DND-41 (cell line): ENCODE data around the gene RAD51B.

Experiments
- ATAC-seq: fragments of 200-7000 bp; cut with Tn5 transposase; 3 replicates; pipeline ENCODE4 v1.9.1; 2021; ENCODE audit warnings: low read depth; ENCODE audit not compliant: insufficient read depth
- DNase-seq: peaks from one replicate; pipeline ENCODE4 v3.0.0-alpha.2; 2020
- H2AFZ ChIP-seq: 2 replicates; pipeline ENCODE4 v1.6.0; 2012; ENCODE audit warnings: low read depth, low read length
- H3K27ac ChIP-seq: 2 replicates; pipeline ENCODE4 v1.5.1; 2012; ENCODE audit warnings: low read length, inconsistent platforms
- H3K27me3 ChIP-seq: fragments of 200-600 bp; sonication (generic); 2 replicates; pipeline ENCODE4 v1.6.0; 2012; ENCODE audit warnings: low read length, mild to moderate bottlenecking, inconsistent platforms; ENCODE audit not compliant: insufficient read depth, poor library complexity
- H3K36me3 ChIP-seq: 2 replicates; pipeline ENCODE4 v1.5.1; 2012; ENCODE audit warnings: low read length, inconsistent platforms; ENCODE audit not compliant: insufficient read depth
- H3K4me1 ChIP-seq: 2 replicates; pipeline ENCODE4 v1.5.1; 2012; ENCODE audit warnings: mild to moderate bottlenecking, low read length; ENCODE audit not compliant: insufficient read depth
- H3K4me2 ChIP-seq: 2 replicates; pipeline ENCODE4 v1.6.0; 2012; ENCODE audit warnings: mild to moderate bottlenecking, moderate library complexity, low read length, inconsistent platforms; ENCODE audit not compliant: insufficient read depth
- H3K4me3 ChIP-seq, 2 experiments: fragments of 200-600 bp in 1 of 2; shearing (Covaris generic) in 1 of 2; 2 replicates each; pipeline ENCODE4 v1.5.1; 2012 to 2016; ENCODE audit warnings: inconsistent platforms in 2 of 2, low read length in 2 of 2, mild to moderate bottlenecking in 2 of 2, low read depth in 1 of 2, moderate library complexity in 1 of 2
- H3K79me2 ChIP-seq: 2 replicates; pipeline ENCODE4 v1.6.0; 2012; ENCODE audit warnings: low read length, inconsistent platforms; ENCODE audit not compliant: insufficient read depth
- H3K9ac ChIP-seq: 2 replicates; pipeline ENCODE4 v1.6.0; 2012; ENCODE audit warnings: low read depth, mild to moderate bottlenecking, inconsistent platforms, low read length, moderate library complexity
- H3K9me3 ChIP-seq: 2 replicates; pipeline ENCODE4 v1.5.1; 2012; ENCODE audit warnings: low read length, moderate library complexity, mild to moderate bottlenecking, inconsistent platforms; ENCODE audit not compliant: insufficient read depth, severe bottlenecking
- H4K20me1 ChIP-seq: 2 replicates; pipeline ENCODE4 v1.6.0; 2012; ENCODE audit warnings: low read length; ENCODE audit not compliant: insufficient read depth
- EZH2 ChIP-seq: IDR thresholded peaks from 3 replicates; pipeline ENCODE4 v1.6.1; 2012; ENCODE audit warnings: borderline replicate concordance, low read depth, mild to moderate bottlenecking, moderate library complexity, low read length, inconsistent platforms; ENCODE audit not compliant: severe bottlenecking
- TF ChIP-seq, protein P1 (sequence below): IDR thresholded peaks from 2 replicates; pipeline ENCODE4 v1.5.1; 2012; ENCODE audit warnings: borderline replicate concordance, low read length, moderate library complexity, mild to moderate bottlenecking; ENCODE audit not compliant: poor library complexity, severe bottlenecking; ENCODE audit errors: extremely low read depth

RAD51B gene

DNA sequence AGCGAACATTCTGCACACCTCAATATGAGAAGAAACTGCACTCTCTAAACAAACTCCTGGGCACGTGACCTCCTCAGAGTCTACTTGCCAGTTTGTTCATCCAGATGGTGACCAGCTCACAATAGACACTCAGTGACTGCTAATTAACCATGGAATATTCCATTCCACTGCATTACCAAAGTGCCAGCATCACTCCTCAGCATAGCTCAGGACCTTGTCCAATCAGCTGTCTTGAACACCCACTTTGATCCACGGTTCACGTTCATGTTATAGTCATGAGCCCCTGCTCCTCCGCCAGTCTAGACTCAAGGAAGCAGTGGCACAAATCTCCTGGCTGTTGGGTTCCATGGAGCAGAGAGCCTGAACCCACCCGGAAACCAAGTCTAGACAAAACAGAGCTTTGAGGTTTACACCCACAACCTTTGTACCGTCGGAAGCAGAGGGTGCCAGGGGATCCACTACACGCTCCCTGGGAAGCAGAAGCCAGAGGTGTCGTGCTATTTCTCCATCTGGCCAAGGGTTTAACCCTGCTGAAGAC lies 688.0 kb downstream of the RAD51B start:
- Histone ChIP-seq H3K4me3 (no peak overlapping the region), H2AFZ (no peak overlapping the region), H3K4me2 (no peak overlapping the region), H3K27ac (no peak overlapping the region), H3K27me3 (no peaks in the 10 kb centered on the region), H4K20me1 (no peaks in the 10 kb centered on the region), H3K79me2 (no peaks in the 10 kb centered on the region), H3K36me3 (no peaks in the 10 kb centered on the region), H3K4me1 (peaks cover 16% of the 10 kb centered on the region), H3K9me3 (no peaks in the 10 kb centered on the region), H3K9ac (no peak overlapping the region)
- no peak for ATAC-seq
- TF ChIP-seq, protein P1, sequence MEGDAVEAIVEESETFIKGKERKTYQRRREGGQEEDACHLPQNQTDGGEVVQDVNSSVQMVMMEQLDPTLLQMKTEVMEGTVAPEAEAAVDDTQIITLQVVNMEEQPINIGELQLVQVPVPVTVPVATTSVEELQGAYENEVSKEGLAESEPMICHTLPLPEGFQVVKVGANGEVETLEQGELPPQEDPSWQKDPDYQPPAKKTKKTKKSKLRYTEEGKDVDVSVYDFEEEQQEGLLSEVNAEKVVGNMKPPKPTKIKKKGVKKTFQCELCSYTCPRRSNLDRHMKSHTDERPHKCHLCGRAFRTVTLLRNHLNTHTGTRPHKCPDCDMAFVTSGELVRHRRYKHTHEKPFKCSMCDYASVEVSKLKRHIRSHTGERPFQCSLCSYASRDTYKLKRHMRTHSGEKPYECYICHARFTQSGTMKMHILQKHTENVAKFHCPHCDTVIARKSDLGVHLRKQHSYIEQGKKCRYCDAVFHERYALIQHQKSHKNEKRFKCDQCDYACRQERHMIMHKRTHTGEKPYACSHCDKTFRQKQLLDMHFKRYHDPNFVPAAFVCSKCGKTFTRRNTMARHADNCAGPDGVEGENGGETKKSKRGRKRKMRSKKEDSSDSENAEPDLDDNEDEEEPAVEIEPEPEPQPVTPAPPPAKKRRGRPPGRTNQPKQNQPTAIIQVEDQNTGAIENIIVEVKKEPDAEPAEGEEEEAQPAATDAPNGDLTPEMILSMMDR: no peak
- TF ChIP-seq EZH2: no peak
- no peak for DNase-seq

DNA sequence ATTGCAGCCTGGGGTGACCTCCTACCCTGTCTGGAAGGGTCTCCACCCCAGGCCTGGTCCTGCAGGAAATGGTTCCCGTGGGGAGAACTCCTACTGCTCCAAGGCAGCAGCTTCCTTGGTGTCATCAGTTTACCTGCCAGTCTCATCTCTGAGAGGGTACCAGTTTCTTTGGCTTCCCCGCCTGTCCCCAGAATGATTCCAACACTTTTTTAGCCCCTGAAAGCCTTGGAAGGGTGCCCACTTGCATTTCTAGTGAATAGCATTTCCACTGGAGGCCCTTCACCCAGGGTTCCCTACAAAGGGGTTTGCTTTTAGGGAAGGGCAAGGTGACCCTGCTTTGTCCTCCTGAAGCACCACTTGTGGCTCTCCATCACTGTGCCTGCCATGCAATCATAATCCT lies 689.0 kb downstream of the RAD51B start:
- no peaks in the 10 kb centered on the region for H3K36me3 ChIP-seq
- no peak for ATAC-seq
- no peak overlapping the region for H3K9ac ChIP-seq
- H3K27me3 ChIP-seq: no peaks in the 10 kb centered on the region
- H3K4me3 ChIP-seq: no peak overlapping the region
- TF ChIP-seq, protein P1: no peak
- no peak for TF ChIP-seq EZH2
- no peak overlapping the region for H3K27ac ChIP-seq
- H3K4me1 ChIP-seq: peaks cover 16% of the 10 kb centered on the region
- no peak overlapping the region for H2AFZ ChIP-seq
- no peaks in the 10 kb centered on the region for H3K79me2 ChIP-seq
- DNase-seq: no peak
- no peaks in the 10 kb centered on the region for H4K20me1 ChIP-seq
- no peak overlapping the region for H3K4me2 ChIP-seq
- no peaks in the 10 kb centered on the region for H3K9me3 ChIP-seq

DNA sequence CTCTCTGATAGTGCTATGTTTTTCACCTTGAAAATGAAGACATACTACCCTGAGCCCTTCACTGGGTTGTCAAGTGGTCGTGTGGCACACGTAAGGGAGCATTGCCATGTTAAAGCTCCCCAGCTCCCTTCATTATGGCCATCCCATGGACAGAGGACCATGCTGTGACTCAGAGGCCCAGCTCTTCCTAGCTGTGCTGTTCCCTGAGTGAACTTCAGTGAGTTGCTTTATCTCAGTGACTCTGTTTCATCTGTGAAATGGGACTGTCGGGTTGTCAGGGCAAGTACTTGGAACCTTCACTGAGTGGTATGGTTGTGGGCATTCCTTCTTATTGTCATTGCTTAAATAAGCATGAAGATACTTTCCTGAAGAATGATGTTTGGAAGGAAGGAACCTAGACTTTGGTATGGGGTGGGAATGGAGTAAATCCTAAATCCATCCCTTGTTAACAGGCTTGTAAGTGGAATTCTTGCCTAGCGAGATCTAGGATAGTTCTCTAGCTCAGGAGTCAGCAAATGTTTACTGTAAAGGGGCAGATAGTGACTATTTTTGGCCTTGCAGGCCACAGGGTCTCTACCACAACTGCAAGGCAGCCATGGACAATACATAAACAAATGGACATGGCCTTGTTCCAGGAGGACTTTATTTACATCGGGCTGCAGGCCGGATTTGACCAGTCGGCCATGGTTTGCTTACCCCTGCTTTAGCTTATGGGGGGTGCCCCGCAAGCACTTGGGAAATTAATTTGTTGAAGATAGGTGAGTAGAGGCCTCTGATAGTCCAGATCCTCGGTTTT lies 689.8 kb downstream of the RAD51B start:
- Histone ChIP-seq H3K27me3 (no peaks in the 10 kb centered on the region), H3K9ac (no peak overlapping the region), H3K27ac (no peak overlapping the region), H3K4me2 (no peak overlapping the region), H3K36me3 (no peaks in the 10 kb centered on the region), H2AFZ (no peak overlapping the region), H3K9me3 (no peaks in the 10 kb centered on the region), H3K4me3 (no peak overlapping the region), H4K20me1 (no peaks in the 10 kb centered on the region), H3K4me1 (peaks cover 16% of the 10 kb centered on the region), H3K79me2 (no peaks in the 10 kb centered on the region)
- no peak for DNase-seq
- no peak for ATAC-seq
- TF ChIP-seq, protein P1: no peak
- no peak for TF ChIP-seq EZH2
